GM23338 (cell line): ENCODE results near the gene KRT17.

Experiments used
- CTCF ChIP-seq, 2 experiments: fragments of 200-600 bp in 1 of 2; sonication (generic) in 1 of 2; conservative IDR thresholded peaks; 2 replicates each; pipeline versions ENCODE4 v1.5.1 to v1.6.1; 2016 to 2017; ENCODE audit warnings: antibody characterized with exemption in 2 of 2, low read depth in 2 of 2, mild to moderate bottlenecking in 2 of 2, moderate library complexity in 1 of 2
- POLR2AphosphoS5 ChIP-seq: IDR thresholded peaks from 2 replicates; pipeline ENCODE4 v1.6.1; 2016; ENCODE audit warnings: antibody characterized with exemption, low read depth

- TF ChIP-seq CTCF (conservative IDR thresholded peaks at IDR 0.05; ENCODE audit: low read depth in 2 of 2) (peak in 1 of 2 experiments; percentile 55; a peak in 2 of 4 replicates), POLR2AphosphoS5 (no peak)
Measured at GRCh38 chr17:41627316-41628072, 3.1 kb upstream of the KRT17 start.
